CMK (cell line): ENCODE data around the gene PLPPR1.

Experiments
- DNase-seq: peaks from one replicate; pipeline ENCODE4 v3.0.0-alpha.2; 2010; ENCODE audit warnings: low read depth

The PLPPR1 gene

GRCh38 chr9:101209670-101210069, 181.1 kb downstream of the PLPPR1 start:
- no peak for DNase-seq

GRCh38 chr9:101212661-101213060, 184.1 kb downstream of the PLPPR1 start:
- no peak for DNase-seq

GRCh38 chr9:101219030-101219429, 190.5 kb downstream of the PLPPR1 start:
- no peak for DNase-seq

- no peak for DNase-seq
Observed at GRCh38 chr9:101220341-101220740, 191.8 kb downstream of the PLPPR1 start.

- DNase-seq, result no peak
Observed at GRCh38 chr9:101225271-101225670, 196.7 kb downstream of the PLPPR1 start.

GRCh38 chr9:101226161-101226560, 197.6 kb downstream of the PLPPR1 start:
- DNase-seq, result no peak

GRCh38 chr9:101226803-101227202, 198.3 kb downstream of the PLPPR1 start:
- DNase-seq, result no peak

- DNase-seq, result no peak
Observed at GRCh38 chr9:101229606-101230005, 201.1 kb downstream of the PLPPR1 start.

- no peak for DNase-seq
Observed at GRCh38 chr9:101232405-101232977, 204.0 kb downstream of the PLPPR1 start.

GRCh38 chr9:101235105-101235866, 206.8 kb downstream of the PLPPR1 start:
- DNase-seq, result no peak

GRCh38 chr9:101242651-101243050, 214.1 kb downstream of the PLPPR1 start:
- DNase-seq, result no peak

GRCh38 chr9:101246691-101247090, 218.2 kb downstream of the PLPPR1 start:
- no peak for DNase-seq

GRCh38 chr9:101247297-101247696, 218.8 kb downstream of the PLPPR1 start:
- no peak for DNase-seq

- no peak for DNase-seq
Observed at GRCh38 chr9:101254733-101255433, 226.4 kb downstream of the PLPPR1 start.

GRCh38 chr9:101264727-101265126, 236.2 kb downstream of the PLPPR1 start:
- DNase-seq, result no peak

GRCh38 chr9:101265261-101265660, 236.7 kb downstream of the PLPPR1 start:
- DNase-seq, result no peak

GRCh38 chr9:101268426-101268825, 239.9 kb downstream of the PLPPR1 start:
- DNase-seq, result no peak

GRCh38 chr9:101269591-101270283, 241.2 kb downstream of the PLPPR1 start:
- DNase-seq, result no peak

GRCh38 chr9:101270302-101270701, 241.8 kb downstream of the PLPPR1 start:
- no peak for DNase-seq

- DNase-seq, result no peak
Observed at GRCh38 chr9:101271102-101271501, 242.6 kb downstream of the PLPPR1 start.

GRCh38 chr9:101274971-101275768, 246.6 kb downstream of the PLPPR1 start:
- DNase-seq, result no peak

- DNase-seq, result no peak
Observed at GRCh38 chr9:101275769-101276250, 247.3 kb downstream of the PLPPR1 start.
